MM.1S (cell line): ENCODE results near the gene GLRA1.

Source experiments
- DNase-seq: peaks from one replicate; pipeline ENCODE4 v3.0.0-alpha.2; 2015
- H2AFZ ChIP-seq: fragments of 300-600 bp; sonication (generic); 2 replicates; pipeline ENCODE4 v1.6.0; 2016; ENCODE audit warnings: antibody characterized with exemption, low read length
- H3F3A ChIP-seq: fragments of 300-600 bp; sonication (generic); 2 replicates; pipeline ENCODE4 v1.6.1; 2016; ENCODE audit warnings: mild to moderate bottlenecking, antibody characterized with exemption, low read length, moderate library complexity, mixed read lengths; ENCODE audit not compliant: insufficient read depth
- H3K27ac ChIP-seq: fragments of 300-600 bp; sonication (generic); 2 replicates; pipeline ENCODE4 v1.5.1; 2016; ENCODE audit warnings: mild to moderate bottlenecking, low read length
- H3K27me3 ChIP-seq: fragments of 300-600 bp; sonication (generic); replicated peaks from 2 replicates; pipeline ENCODE4 v1.6.0; 2016; ENCODE audit warnings: low read length; ENCODE audit not compliant: insufficient read depth
- H3K36me3 ChIP-seq: fragments of 300-600 bp; sonication (generic); replicated peaks from 2 replicates; pipeline ENCODE4 v1.6.1; 2016; ENCODE audit warnings: mild to moderate bottlenecking, low read length, mixed read lengths; ENCODE audit not compliant: insufficient read depth
- H3K4me1 ChIP-seq: fragments of 300-600 bp; sonication (generic); 2 replicates; pipeline ENCODE4 v1.6.1; 2016; ENCODE audit warnings: low read length, mixed read lengths
- H3K4me2 ChIP-seq: fragments of 300-600 bp; sonication (generic); 2 replicates; pipeline ENCODE4 v1.6.0; 2016; ENCODE audit warnings: low read depth, low read length
- H3K4me3 ChIP-seq: fragments of 300-600 bp; sonication (generic); 2 replicates; pipeline ENCODE4 v1.5.1; 2016; ENCODE audit warnings: low read length, mixed read lengths
- H3K79me2 ChIP-seq: fragments of 300-600 bp; sonication (generic); 2 replicates; pipeline ENCODE4 v1.6.1; 2016; ENCODE audit warnings: mixed run types, low read length, mixed read lengths
- H3K9ac ChIP-seq: fragments of 300-600 bp; sonication (generic); 2 replicates; pipeline ENCODE4 v1.6.1; 2016; ENCODE audit warnings: low read length, mixed read lengths
- H3K9me2 ChIP-seq: fragments of 300-600 bp; sonication (generic); replicated peaks from 2 replicates; pipeline ENCODE4 v1.6.1; 2016; ENCODE audit warnings: mild to moderate bottlenecking, low read length, mixed read lengths; ENCODE audit not compliant: insufficient read depth
- H3K9me3 ChIP-seq: fragments of 300-600 bp; sonication (generic); replicated peaks from 2 replicates; pipeline ENCODE4 v1.6.1; 2016; ENCODE audit warnings: mild to moderate bottlenecking, low read length, mixed read lengths; ENCODE audit not compliant: insufficient read depth
- H4K20me1 ChIP-seq: fragments of 300-600 bp; sonication (generic); 2 replicates; pipeline ENCODE4 v1.6.1; 2016; ENCODE audit warnings: mild to moderate bottlenecking, low read length, moderate library complexity, mixed read lengths; ENCODE audit not compliant: insufficient read depth
- CTCF ChIP-seq: fragments of 300-600 bp; sonication (generic); IDR thresholded peaks from 2 replicates; pipeline ENCODE4 v1.5.1; 2016; ENCODE audit warnings: antibody characterized with exemption, low read length, mixed read lengths
- EZH2 ChIP-seq: fragments of 300-600 bp; sonication (generic); optimal IDR thresholded peaks from 2 replicates; pipeline ENCODE3; 2017; ENCODE audit warnings: low read depth, mild to moderate bottlenecking, antibody characterized with exemption, low read length, mixed read lengths
- EZH2phosphoT487 ChIP-seq: fragments of 300-600 bp; sonication (generic); IDR thresholded peaks from 2 replicates; pipeline ENCODE4 v1.6.1; 2018; ENCODE audit warnings: antibody characterized with exemption, low read length

Gene GLRA1

GRCh38 chr5:151885138-151885908 is 39.3 kb downstream of the GLRA1 start:
- H3K4me1 ChIP-seq, result no peaks in the 10 kb centered on the region
- no peaks in the 10 kb centered on the region for H3F3A ChIP-seq
- H3K27me3 ChIP-seq, result no peaks in the 10 kb centered on the region
- H3K9me3 ChIP-seq, result no peaks in the 10 kb centered on the region
- no peaks in the 10 kb centered on the region for H3K36me3 ChIP-seq
- H2AFZ ChIP-seq, result no peak overlapping the region
- H3K79me2 ChIP-seq, result no peaks in the 10 kb centered on the region
- H3K4me3 ChIP-seq, result no peak overlapping the region
- H3K9me2 ChIP-seq, result no peaks in the 10 kb centered on the region
- H3K9ac ChIP-seq, result no peak overlapping the region
- H4K20me1 ChIP-seq, result no peaks in the 10 kb centered on the region
- no peak overlapping the region for H3K4me2 ChIP-seq
- no peak overlapping the region for H3K27ac ChIP-seq
- no peak for DNase-seq
- TF ChIP-seq EZH2, result no peak
- TF ChIP-seq CTCF, result no peak
- TF ChIP-seq EZH2phosphoT487, result no peak

- H4K20me1 ChIP-seq, result no peaks in the 10 kb centered on the region
- no peak for DNase-seq
Observed at GRCh38 chr5:151881621-151882225, 42.9 kb downstream of the GLRA1 start.

GRCh38 chr5:151880324-151880723 is 44.3 kb downstream of the GLRA1 start:
- DNase-seq, result no peak
- H2AFZ ChIP-seq, result no peak overlapping the region
- no peak overlapping the region for H3K27ac ChIP-seq
- no peak overlapping the region for H3K9ac ChIP-seq
- TF ChIP-seq CTCF, result no peak
- no peak for TF ChIP-seq EZH2
- TF ChIP-seq EZH2phosphoT487, result no peak
- no peaks in the 10 kb centered on the region for H3K36me3 ChIP-seq
- no peaks in the 10 kb centered on the region for H4K20me1 ChIP-seq
- H3K4me1 ChIP-seq, result no peaks in the 10 kb centered on the region
- no peaks in the 10 kb centered on the region for H3F3A ChIP-seq
- H3K9me3 ChIP-seq, result no peaks in the 10 kb centered on the region
- no peak overlapping the region for H3K4me2 ChIP-seq
- no peaks in the 10 kb centered on the region for H3K79me2 ChIP-seq
- no peaks in the 10 kb centered on the region for H3K9me2 ChIP-seq
- no peak overlapping the region for H3K4me3 ChIP-seq
- H3K27me3 ChIP-seq, result no peaks in the 10 kb centered on the region

More at GRCh38 chr5:151881621-151882225, 42.9 kb downstream of the GLRA1 start:
- no peaks in the 10 kb centered on the region for H3F3A ChIP-seq
- H3K27me3 ChIP-seq, result no peaks in the 10 kb centered on the region
- H2AFZ ChIP-seq, result no peak overlapping the region
- H3K9ac ChIP-seq, result no peak overlapping the region
- no peaks in the 10 kb centered on the region for H3K9me2 ChIP-seq
- H3K4me2 ChIP-seq, result no peak overlapping the region
- no peaks in the 10 kb centered on the region for H3K79me2 ChIP-seq
- no peaks in the 10 kb centered on the region for H3K4me1 ChIP-seq
- no peaks in the 10 kb centered on the region for H3K9me3 ChIP-seq
- no peaks in the 10 kb centered on the region for H3K36me3 ChIP-seq
- TF ChIP-seq EZH2 (no peak), CTCF (no peak), EZH2phosphoT487 (no peak)
- no peak overlapping the region for H3K27ac ChIP-seq
- no peak overlapping the region for H3K4me3 ChIP-seq
